Fibroblast of mammary gland (primary cell): ENCODE measurements around the gene MYO1D.

Source experiments
- DNase-seq: peaks from one replicate; pipeline ENCODE4 v3.0.0-alpha.2; 2010; ENCODE audit warnings: low read depth
- H3K4me3 ChIP-seq: 2 replicates; pipeline ENCODE4 v1.5.1; 2011; ENCODE audit warnings: low read depth, mild to moderate bottlenecking, low read length, moderate library complexity; ENCODE audit not compliant: control insufficient read depth
- CTCF ChIP-seq: conservative IDR thresholded peaks from 2 replicates; pipeline ENCODE4 v1.5.1; 2011; ENCODE audit warnings: low read depth, low read length, inconsistent platforms; ENCODE audit not compliant: control insufficient read depth, insufficient read depth

MYO1D gene

GRCh38 chr17:32479074-32479617, 397.8 kb downstream of the MYO1D start:
- DNase-seq = no peak
- TF ChIP-seq CTCF = no peak
- H3K4me3 ChIP-seq = no peak overlapping the region

GRCh38 chr17:32477220-32477619, 399.7 kb downstream of the MYO1D start:
- no peak for TF ChIP-seq CTCF
- H3K4me3 ChIP-seq = no peak overlapping the region
- DNase-seq = no peak

GRCh38 chr17:32475258-32475657, 401.7 kb downstream of the MYO1D start:
- H3K4me3 ChIP-seq = no peak overlapping the region
- no peak for DNase-seq
- no peak for TF ChIP-seq CTCF

- no peak overlapping the region for H3K4me3 ChIP-seq
- TF ChIP-seq CTCF = no peak
- DNase-seq = no peak
Observed at GRCh38 chr17:32471652-32472051, 405.3 kb downstream of the MYO1D start.

GRCh38 chr17:32470405-32471167, 406.3 kb downstream of the MYO1D start:
- no peak for DNase-seq
- no peak overlapping the region for H3K4me3 ChIP-seq
- no peak for TF ChIP-seq CTCF

GRCh38 chr17:32467949-32468348, 409.0 kb downstream of the MYO1D start:
- TF ChIP-seq CTCF = no peak
- no peak for DNase-seq
- H3K4me3 ChIP-seq = no peak overlapping the region
